NCI-H446 treated with DMSO at 0.1 percent for 48 hours (cell line): ENCODE results near the gene TMX1.
A peak's percentile ranks its signal among the peaks of the same experiment; 100 is the strongest.
"Not testable (repeated sequence)": the region's sequence is repeated elsewhere in the genome, so short reads cannot be mapped to it uniquely, and the experiment has no call there.

ENCODE experiments used
- DNase-seq: peaks from one replicate; lab custom pipeline; 2025; lab: John Stamatoyannopoulos, UW

TMX1 gene, protein sequence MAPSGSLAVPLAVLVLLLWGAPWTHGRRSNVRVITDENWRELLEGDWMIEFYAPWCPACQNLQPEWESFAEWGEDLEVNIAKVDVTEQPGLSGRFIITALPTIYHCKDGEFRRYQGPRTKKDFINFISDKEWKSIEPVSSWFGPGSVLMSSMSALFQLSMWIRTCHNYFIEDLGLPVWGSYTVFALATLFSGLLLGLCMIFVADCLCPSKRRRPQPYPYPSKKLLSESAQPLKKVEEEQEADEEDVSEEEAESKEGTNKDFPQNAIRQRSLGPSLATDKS

DNA sequence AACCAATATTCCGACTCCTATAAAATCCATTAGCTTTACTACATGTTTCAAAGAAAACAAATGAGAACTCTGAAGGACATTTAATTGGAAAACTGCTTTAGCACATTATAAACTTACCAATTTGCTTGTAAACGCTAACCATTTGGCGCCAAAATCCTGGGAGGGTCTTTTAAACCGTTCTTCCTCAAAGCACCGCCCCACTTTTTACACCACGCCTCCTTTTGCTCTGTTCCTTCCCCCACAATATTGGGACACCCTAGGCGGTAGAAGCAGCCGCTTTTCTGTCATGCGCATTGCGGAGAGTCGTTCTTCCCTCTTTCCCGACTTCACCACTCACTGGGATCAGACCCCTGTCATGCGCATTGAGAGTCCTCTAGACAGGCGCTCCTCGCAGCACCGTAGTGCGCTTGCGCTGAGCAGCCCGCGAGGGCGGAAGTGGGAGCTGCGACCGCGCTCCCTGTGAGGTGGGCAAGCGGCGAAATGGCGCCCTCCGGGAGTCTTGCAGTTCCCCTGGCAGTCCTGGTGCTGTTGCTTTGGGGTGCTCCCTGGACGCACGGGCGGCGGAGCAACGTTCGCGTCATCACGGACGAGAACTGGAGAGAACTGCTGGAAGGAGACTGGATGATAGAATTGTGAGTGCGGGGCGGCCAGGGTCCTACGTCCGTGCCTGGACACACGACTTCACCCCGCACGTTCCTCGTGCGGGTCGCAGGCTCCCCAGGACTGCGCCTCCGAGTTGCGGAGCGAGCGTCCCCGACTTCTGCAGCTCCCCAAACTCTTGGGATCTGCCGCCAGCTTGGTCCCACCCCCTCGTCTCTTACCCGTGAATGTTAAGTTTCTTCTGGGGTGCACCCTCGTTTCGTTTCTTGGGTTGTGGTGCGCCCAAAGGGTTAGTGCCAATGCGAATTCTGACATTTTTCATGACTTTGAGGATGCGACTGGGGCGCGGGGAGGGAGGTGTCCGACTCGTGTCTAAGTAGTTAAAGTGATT, at the start of gene TMX1:
TMX1 (plus strand) TSS at position 435 of the 991 bp plus-strand sequence; CDS start at position 481, 46 bp downstream.
- DNase-seq: peak; percentile 99

DNA sequence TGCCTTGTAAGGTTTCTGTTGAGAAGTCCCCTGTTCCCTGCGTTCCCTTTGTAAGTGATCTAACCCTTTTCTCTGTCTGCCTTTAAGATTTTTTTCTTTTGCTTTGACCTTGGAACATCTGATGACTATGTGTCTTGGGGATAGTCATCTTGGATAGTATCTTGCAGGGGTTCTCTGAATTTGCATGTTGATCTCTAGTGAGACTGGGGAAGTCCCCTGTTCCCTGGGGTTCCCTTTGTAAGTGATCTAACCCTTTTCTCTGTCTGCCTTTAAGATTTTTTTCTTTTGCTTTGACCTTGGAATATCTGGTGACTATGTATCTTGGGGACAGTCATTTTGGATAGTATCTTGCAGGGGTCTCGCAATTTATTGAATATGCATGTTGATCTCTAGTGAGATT, 38.2 kb upstream of the TMX1 start:
- DNase-seq: no peak

DNA sequence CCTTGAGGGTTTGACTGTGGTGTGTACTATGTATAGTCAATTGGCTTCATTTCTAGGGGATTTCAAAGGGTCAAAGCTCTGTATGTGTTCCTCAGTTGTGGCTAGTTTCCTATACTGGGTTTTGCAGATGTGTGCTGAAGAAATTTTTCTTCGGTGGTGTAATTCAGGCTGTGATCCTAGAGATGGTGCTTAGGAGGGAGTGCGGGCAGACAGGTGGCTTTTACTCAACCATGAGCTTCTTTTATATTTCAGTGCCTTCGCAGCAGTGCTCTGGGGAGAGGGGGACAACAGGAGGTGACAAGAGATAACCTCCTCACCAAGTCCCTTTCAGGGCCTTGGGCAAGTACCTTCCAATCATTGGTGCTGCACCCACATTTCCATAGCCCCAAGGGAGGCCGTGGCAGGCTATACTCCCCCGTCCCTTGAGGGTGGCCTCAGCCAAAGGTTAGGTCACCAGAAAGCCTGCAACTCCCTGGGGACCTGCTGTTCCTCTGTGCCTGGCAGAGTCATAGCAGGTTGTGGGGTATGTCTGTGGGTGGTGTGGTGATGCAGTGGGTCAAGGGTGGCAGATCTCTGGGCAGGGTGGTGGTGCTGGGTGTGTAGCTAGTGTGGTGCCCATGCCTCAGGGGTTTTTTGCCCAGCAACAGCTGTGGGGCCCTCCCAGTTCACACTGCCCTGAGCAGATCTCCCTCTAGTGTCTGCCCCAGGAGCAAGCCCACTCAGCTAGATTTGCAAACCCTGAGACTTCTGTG, 37.0 kb upstream of the TMX1 start:
- DNase-seq: no peak

DNA sequence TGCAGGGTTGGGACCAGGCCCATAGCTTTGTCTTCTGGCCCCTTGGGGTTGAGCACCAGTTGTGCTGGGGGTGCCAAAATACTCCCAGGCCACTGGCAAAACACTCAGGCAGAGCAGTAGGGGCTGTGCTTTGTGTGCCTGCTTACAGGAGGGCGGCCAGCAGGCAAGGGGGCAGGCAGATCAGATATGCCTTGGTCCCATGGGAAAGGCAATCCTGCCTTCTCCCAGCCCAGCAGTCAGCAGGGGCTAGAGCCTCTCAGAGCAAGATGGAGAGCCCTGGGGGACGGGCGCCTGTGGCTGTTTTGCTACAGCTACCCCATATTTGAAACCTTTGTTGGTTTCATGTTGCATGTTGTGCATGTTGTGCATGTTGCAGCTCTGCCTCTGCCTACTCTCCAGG, 36.2 kb upstream of the TMX1 start:
- no peak for DNase-seq

DNA sequence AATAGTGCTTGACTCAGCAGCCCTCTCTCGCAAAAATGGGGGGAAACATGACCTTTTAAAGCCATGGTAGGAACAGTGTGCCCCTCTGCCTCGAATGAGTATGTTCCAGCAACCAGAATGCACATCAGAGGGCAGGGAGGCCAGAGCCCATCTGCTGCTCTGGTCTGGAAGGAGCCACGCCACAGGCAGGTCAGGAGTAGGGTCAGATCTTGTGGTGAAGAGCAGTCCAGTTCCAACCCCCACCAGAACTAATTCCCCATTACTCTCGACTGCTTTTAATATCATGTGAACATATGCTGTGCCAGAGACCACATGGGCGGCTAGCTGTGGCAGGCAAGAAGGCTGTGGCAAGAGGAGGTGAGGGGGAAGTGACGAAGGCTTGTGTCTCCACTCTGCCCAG, 34.6 kb upstream of the TMX1 start:
- DNase-seq: no peak

- DNase-seq: no peak
Measured at GRCh38 chr14:51206462-51206861, 33.6 kb upstream of the TMX1 start.

DNA sequence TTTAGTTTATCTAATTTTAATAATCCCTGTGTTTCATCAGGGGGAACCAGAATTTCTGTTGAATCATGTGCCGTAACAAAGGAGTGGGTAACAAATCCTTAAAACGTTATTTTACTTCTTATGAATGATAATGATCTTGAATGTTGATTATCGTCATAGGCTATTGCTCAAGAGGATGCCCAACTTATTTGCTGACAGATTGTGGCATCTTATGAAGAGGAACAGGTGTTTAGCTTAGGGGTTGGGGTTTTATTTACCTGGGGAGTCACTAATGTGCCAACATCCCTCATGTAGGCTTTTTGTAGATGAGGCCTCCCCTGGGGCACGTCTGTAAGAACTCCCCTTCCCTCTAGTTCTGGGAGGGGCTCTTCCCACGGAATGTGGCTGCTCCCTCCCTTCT, 32.4 kb upstream of the TMX1 start:
- DNase-seq: no peak

- no peak for DNase-seq
Measured at GRCh38 chr14:51208982-51209381, 31.1 kb upstream of the TMX1 start.

DNA sequence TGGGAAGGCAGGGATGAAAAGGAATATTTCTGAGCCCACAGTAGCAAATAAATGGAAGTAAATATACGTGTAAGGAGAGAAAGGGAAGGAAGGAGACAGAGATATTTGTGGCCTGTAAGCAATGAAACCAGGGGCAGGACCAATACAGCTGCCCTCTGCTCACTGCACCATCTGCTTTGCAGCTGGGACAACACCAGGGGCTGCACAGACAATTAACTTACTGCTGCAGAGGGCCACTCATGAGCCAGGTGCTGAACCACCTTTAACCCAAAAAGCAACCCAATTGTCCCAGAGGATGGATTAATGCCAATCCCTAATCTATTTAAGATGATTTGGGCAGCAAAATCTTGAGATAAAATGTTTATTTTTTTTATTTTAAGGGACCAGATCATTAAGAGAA, 30.6 kb upstream of the TMX1 start:
- no peak for DNase-seq

- DNase-seq: no peak
Measured at GRCh38 chr14:51210594-51210993, 29.5 kb upstream of the TMX1 start.

DNA sequence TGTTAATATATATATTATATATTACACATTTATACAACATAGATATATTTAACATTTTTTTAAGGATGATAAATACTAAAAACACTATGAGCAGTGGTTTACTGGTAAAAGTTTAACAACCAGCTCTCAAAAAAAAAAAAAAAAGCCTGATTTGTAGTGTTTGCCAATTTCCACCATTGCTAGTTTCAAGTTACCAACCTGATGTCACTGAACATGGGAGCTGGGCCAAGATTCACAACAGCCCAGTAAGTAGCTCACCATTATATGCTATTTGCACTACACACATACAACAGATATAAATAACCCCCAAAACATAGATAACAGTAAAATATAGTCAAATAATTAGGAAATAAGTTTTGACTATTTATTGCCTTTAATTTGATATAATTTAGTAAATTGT, 28.9 kb upstream of the TMX1 start:
- DNase-seq: peak; percentile 89

GRCh38 chr14:51216602-51217001, 23.4 kb upstream of the TMX1 start:
- no peak for DNase-seq

GRCh38 chr14:51219473-51220448, 20.3 kb upstream of the TMX1 start:
- peak; percentile 7 for DNase-seq

GRCh38 chr14:51223463-51223862, 16.6 kb upstream of the TMX1 start:
- DNase-seq: not testable (repeated sequence)

DNA sequence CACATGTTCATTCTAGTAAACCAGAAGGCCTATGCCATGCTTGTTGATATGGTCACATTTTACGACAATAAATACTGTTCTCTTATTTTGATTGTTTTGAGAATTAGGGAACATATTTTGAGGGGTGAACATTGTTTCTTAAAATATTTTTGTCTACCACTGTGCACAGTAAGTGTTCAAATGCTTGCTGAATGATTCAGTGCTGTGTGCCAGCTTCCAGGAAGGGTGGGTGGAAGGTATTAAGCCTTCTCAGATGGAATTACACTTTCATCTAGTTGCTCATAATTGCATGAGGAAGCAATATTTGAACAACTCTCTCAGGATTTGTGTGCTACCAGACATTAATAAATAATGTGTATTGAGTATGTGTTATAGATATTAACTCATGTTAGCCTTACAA, 15.5 kb upstream of the TMX1 start:
- DNase-seq: no peak

- DNase-seq: no peak
Measured at GRCh38 chr14:51225751-51226150, 14.3 kb upstream of the TMX1 start.

- DNase-seq: peak; percentile 69
Measured at GRCh38 chr14:51228391-51228790, 11.7 kb upstream of the TMX1 start.

- DNase-seq: peak; percentile 82
Measured at GRCh38 chr14:51228890-51229289, 11.2 kb upstream of the TMX1 start.

DNA sequence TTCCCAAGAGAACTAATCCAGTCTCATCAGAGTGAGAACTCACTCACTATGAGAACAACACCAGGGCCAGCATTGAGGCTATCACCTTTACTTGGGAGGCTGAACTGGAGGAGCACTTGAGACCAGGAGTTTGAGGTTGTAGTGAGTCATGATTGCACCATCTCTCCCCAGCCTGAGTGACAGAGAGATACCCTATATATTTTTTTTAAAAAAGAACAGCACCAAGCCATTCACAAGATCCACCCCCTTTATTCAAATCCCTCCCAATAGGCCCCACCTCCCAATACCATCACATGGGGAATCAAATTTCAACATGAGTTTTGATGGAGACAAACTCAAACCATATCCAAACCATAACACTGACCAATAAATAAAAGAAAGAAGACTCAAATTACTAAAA, 3.7 kb upstream of the TMX1 start:
- no peak for DNase-seq

DNA sequence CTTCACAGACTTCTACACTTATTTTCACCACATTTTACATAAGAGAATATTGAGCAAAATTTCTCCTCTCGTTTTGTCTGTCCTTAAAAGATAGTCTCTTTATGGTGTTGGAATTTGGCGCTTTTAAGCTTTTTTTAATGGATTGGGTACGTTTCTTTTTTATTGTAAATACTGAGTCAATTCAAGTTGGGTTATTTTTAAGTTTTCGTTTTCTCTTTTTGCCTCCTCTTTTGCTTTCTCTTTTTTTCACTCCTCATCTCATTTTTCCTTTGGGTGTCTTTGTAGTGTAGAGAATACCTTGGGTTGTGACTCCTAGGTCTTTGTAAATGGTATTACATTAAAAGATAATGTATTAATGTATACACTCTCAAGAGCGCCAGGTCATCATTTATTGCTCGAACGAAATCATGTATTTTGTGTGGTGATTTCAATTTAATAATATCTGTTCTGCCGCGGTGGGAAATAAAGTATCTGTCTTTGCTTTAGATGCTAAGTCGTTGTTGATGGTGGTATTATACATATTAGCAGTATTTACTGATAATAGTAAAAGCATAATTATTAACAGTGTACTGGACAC, 845 bp downstream of the TMX1 start:
- DNase-seq: no peak
